ENCODE data around the gene HSD11B2. TPM values are rescaled to one million over a fixed set of nuclear protein-coding genes. Genes with fewer than 3 reads are reported as not detected.

Gene HSD11B2
- total RNA-seq, 1 donor from 2014 or later = 1.7 TPM

DNA sequence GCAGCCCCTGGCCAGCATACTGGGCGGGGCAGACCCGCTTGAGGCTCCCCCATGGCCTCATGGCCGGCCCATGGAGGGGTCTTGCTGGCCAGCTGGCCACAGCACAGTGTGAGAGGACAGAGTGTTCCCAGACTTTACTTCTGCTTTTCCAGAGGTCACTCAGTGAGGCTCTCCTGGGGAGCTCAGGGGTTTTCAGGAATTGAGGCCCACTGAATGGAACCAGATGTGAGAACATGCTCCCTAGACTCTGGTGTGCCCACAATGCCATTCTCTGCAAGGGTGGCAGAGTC is 28.9 kb downstream of the HSD11B2 start:
- no peak overlapping the region for H3K27ac Mint-ChIP-seq
- no peaks in the 10 kb centered on the region for H3K9me3 Mint-ChIP-seq
- H3K27me3 Mint-ChIP-seq (ENCODE audit: low read depth) = no peaks in the 10 kb centered on the region
- no peak for DNase-seq (ENCODE audit: low spot score)
- H3K36me3 Mint-ChIP-seq (ENCODE audit: low read depth) = no peaks in the 10 kb centered on the region
- intact Hi-C loops (cut with micrococcal nuclease) = no loop called here
- H3K4me1 Mint-ChIP-seq (ENCODE audit: low read depth) = no peaks in the 10 kb centered on the region
- H3K4me3 Mint-ChIP-seq (ENCODE audit: low read depth) = no peak overlapping the region

DNA sequence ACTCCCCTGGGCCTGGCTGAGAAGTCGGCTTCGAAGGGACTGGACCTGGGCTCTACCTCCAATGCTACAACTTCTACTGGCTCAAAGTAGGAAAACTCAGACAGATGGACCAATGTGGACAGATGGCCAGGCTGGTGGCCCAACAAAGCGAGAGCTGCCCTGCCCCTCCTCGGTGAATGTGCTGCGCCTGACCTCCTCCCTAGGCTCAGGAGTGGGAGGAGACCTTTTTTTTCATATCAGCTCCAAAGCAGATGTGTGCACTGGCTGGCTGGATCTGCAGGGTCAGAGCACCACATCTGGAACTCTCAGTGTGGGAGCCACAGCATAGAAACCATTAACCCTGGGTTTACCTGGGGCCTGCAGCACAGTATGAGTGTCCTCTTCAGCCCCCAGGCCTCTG is 29.2 kb downstream of the HSD11B2 start:
- Mint-ChIP-seq H3K4me3 (ENCODE audit: low read depth) (no peak overlapping the region), H3K27ac (no peak overlapping the region), H3K9me3 (no peaks in the 10 kb centered on the region), H3K4me1 (ENCODE audit: low read depth) (no peaks in the 10 kb centered on the region), H3K36me3 (ENCODE audit: low read depth) (no peaks in the 10 kb centered on the region), H3K27me3 (ENCODE audit: low read depth) (no peaks in the 10 kb centered on the region)
- intact Hi-C loops (cut with micrococcal nuclease) = no loop called here
- DNase-seq (ENCODE audit: low spot score) = no peak

DNA sequence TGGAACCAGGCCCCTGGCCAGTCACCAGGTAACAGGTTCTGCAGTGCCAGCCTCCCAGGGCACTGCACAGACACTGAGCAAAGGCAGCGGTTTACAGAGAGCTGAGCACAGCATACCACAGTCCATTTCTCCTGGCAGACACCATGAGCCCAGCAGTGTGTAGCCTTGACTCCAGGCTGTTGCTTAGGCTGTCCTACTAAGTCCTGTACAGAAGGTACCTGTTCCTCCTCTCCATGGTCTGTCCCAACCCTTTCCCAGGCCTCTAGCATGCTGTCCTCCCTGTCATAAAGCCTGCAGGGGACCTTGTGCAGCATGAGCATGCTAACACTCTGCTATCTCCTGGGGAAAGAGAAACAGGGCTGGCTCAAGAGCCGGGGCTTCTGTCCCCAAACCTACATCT is 30.0 kb downstream of the HSD11B2 start:
- Mint-ChIP-seq H3K9me3 (no peaks in the 10 kb centered on the region), H3K4me3 (ENCODE audit: low read depth) (no peak overlapping the region), H3K4me1 (ENCODE audit: low read depth) (peaks cover 4% of the 10 kb centered on the region), H3K36me3 (ENCODE audit: low read depth) (no peaks in the 10 kb centered on the region), H3K27me3 (ENCODE audit: low read depth) (no peaks in the 10 kb centered on the region), H3K27ac (no peak overlapping the region)
- intact Hi-C loops (cut with micrococcal nuclease) = no loop called here
- DNase-seq (ENCODE audit: low spot score) = no peak

DNA sequence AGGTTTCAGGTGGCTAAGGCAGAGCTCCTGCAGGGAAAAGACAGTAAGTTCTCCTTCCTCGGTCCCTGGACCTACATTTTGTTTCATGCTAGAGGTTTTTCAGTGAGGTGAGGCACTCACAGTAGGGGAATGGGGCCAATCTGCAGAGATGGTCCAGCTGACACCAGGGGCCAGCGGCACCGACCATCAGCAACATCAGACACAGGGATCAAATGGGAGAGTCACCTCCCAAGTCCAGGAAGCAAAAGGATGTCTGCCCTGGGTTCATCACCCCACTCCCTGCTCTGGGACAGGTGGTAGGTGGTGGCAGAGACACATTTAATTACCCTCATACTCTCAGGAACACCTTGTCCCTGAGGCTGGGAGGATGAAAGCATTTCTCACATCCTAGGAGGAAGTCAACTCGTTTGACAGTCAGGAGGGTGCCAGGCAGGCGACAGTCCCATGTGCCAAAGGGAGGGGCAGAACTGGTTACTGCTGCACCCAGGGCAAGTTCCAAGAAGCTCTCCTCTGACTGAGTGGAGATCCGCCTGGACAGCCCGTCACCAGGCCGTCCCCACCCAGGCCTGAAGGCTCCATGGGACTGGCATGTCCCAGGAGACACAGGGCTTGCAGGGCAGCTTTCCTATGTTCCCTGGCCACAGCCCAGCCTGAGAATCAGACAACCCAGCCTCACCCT is 30.8 kb downstream of the HSD11B2 start:
- Mint-ChIP-seq H3K27ac (no peak overlapping the region), H3K9me3 (no peaks in the 10 kb centered on the region), H3K27me3 (ENCODE audit: low read depth) (no peaks in the 10 kb centered on the region), H3K36me3 (ENCODE audit: low read depth) (no peaks in the 10 kb centered on the region), H3K4me3 (ENCODE audit: low read depth) (no peak overlapping the region), H3K4me1 (ENCODE audit: low read depth) (peaks cover 4% of the 10 kb centered on the region)
- intact Hi-C loops (cut with micrococcal nuclease) = no loop called here
- DNase-seq (ENCODE audit: low spot score) = no peak

DNA sequence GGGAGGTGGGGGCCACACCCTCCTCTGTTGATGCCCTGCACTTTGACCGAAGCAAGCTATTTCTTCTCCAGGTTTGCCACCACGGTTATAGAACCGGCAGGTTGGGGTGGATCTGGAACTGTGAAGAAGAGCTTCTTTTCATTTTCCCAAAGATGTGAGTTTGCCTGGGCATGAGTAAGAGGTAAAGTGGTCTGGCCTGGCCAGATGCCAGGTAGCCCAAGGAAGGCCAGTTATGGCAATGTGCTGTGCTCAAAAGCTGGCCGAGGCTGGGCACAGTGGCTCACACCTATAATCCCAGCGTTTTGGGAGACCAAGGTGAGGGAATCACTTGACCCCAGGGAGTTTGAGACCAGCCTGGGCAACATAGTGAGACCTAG is 31.3 kb downstream of the HSD11B2 start:
- H3K36me3 Mint-ChIP-seq (ENCODE audit: low read depth) = no peaks in the 10 kb centered on the region
- no peak overlapping the region for H3K4me3 Mint-ChIP-seq (ENCODE audit: low read depth)
- no peaks in the 10 kb centered on the region for H3K27me3 Mint-ChIP-seq (ENCODE audit: low read depth)
- peaks cover 4% of the 10 kb centered on the region for H3K4me1 Mint-ChIP-seq (ENCODE audit: low read depth)
- intact Hi-C loops (cut with micrococcal nuclease) = no loop called here
- DNase-seq (ENCODE audit: low spot score) = no peak
- no peaks in the 10 kb centered on the region for H3K9me3 Mint-ChIP-seq
- no peak overlapping the region for H3K27ac Mint-ChIP-seq

DNA sequence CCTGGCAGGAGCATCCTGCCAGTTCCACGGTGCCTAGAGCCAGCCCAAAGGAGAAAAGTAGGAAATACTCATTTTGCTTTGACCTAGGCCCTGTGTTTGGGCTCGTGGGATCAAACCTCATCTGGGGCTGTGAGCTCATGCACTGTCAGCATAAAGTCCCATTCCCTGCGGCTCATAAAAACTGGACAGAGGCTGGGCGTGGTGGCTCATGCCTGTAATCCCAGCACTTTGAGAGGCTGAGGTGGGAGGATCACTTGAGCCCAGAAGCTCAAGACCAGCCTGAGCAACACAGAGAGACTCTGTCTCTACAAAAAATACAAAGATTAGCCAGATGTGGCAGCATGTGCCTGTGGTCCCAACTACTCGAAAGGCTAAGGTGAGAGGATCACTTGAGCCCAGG is 32.1 kb downstream of the HSD11B2 start:
- peaks cover 4% of the 10 kb centered on the region for H3K4me1 Mint-ChIP-seq (ENCODE audit: low read depth)
- no peaks in the 10 kb centered on the region for H3K27me3 Mint-ChIP-seq (ENCODE audit: low read depth)
- no peak for DNase-seq (ENCODE audit: low spot score)
- H3K9me3 Mint-ChIP-seq = no peaks in the 10 kb centered on the region
- H3K27ac Mint-ChIP-seq = no peak overlapping the region
- H3K4me3 Mint-ChIP-seq (ENCODE audit: low read depth) = no peak overlapping the region
- intact Hi-C loops (cut with micrococcal nuclease) = no loop called here
- no peaks in the 10 kb centered on the region for H3K36me3 Mint-ChIP-seq (ENCODE audit: low read depth)

DNA sequence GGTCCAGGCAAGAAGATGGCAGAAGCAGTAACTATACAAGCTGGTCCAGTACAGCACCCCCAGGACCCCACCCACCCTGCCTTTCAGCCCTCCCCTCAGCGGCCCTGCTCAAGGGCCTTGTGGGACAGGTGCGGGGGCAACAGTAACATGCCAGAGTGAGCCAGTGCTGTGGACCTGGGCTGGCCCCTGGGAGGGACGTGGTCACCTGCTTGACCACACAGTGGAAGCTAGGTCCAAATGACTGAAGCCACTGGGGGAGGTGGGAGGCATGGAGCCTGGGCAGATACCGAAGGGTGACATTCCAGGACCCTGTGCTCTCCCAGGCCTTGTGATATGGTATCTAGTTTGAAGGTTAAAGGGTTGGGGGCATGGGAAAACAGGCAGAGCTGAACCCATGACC is 32.8 kb downstream of the HSD11B2 start:
- H3K4me1 Mint-ChIP-seq (ENCODE audit: low read depth) = peaks cover 4% of the 10 kb centered on the region
- H3K36me3 Mint-ChIP-seq (ENCODE audit: low read depth) = no peaks in the 10 kb centered on the region
- no peaks in the 10 kb centered on the region for H3K9me3 Mint-ChIP-seq
- no peak overlapping the region for H3K27ac Mint-ChIP-seq
- no peak for DNase-seq (ENCODE audit: low spot score)
- H3K4me3 Mint-ChIP-seq (ENCODE audit: low read depth) = no peak overlapping the region
- intact Hi-C loops (cut with micrococcal nuclease) = no loop called here
- H3K27me3 Mint-ChIP-seq (ENCODE audit: low read depth) = no peaks in the 10 kb centered on the region

DNA sequence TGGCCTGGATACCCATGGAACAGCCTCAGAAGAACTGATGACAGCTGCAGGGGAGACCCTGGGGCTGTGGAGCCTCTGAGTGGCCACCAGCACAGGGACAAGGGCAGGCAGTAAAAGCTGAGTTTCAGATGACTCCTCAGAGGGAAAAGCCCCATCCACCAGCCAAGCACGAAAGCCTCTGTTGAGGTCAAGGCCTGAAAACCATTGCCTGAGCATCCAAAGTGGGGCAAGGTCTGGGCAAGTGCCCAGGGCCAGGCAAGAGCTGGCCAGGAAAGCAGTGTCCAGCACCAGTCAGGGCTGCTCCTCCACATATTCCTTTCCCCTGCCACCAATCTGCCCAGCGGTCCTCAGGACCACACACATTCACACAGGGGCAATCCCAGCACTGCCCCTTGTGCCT is 33.6 kb downstream of the HSD11B2 start:
- Mint-ChIP-seq H3K27me3 (ENCODE audit: low read depth) (no peaks in the 10 kb centered on the region), H3K4me3 (ENCODE audit: low read depth) (no peak overlapping the region), H3K36me3 (ENCODE audit: low read depth) (no peaks in the 10 kb centered on the region), H3K27ac (no peak overlapping the region), H3K4me1 (ENCODE audit: low read depth) (peaks cover 4% of the 10 kb centered on the region), H3K9me3 (no peaks in the 10 kb centered on the region)
- DNase-seq (ENCODE audit: low spot score) = no peak
- intact Hi-C loops (cut with micrococcal nuclease) = no loop called here

DNA sequence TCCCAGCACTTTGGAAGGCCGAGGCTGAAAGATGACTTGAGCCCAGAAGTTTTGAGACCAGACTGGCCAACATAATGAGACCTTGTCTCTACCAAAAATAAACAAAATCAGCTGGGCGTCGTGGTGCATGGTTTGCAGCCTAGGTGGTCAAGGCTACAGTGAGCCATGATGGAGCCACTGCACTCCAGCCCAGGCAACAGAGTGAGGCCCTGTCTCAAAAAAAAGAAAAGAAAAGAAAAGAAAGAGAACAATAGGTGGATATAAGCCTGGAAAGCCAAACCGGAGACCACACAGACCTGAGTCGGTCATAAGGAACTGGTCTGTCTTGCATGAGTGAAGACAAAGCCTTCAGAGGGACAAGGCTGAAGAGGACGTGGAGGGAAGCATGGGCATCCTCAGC is 35.7 kb downstream of the HSD11B2 start:
- H3K27me3 Mint-ChIP-seq (ENCODE audit: low read depth) = no peaks in the 10 kb centered on the region
- peaks cover 4% of the 10 kb centered on the region for H3K4me1 Mint-ChIP-seq (ENCODE audit: low read depth)
- H3K27ac Mint-ChIP-seq = no peak overlapping the region
- intact Hi-C loops (cut with micrococcal nuclease) = no loop called here
- no peaks in the 10 kb centered on the region for H3K36me3 Mint-ChIP-seq (ENCODE audit: low read depth)
- DNase-seq (ENCODE audit: low spot score) = no peak
- no peaks in the 10 kb centered on the region for H3K9me3 Mint-ChIP-seq
- H3K4me3 Mint-ChIP-seq (ENCODE audit: low read depth) = no peak overlapping the region

DNA sequence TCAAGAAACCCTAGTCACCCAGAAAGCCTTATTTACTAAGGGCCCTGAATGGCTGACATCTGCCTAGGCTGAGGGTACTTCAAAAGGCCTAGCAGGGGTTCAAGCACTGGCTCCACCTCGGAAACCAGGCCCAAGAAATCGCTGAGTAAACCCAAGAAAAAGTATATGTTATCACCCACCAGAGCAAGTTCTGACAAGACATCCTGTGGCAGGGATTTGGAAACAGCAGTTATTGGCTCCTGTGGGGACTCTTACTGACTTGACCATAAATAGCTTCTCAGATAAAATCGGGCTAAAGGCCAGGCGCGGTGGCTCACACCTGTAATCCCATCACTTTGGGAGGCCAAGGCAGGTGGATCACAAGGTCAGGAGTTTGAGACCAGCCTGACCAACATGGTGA is 37.8 kb downstream of the HSD11B2 start:
- Mint-ChIP-seq H3K27me3 (ENCODE audit: low read depth) (no peaks in the 10 kb centered on the region), H3K9me3 (no peaks in the 10 kb centered on the region), H3K27ac (no peak overlapping the region), H3K4me3 (ENCODE audit: low read depth) (no peak overlapping the region), H3K4me1 (ENCODE audit: low read depth) (peaks cover 4% of the 10 kb centered on the region), H3K36me3 (ENCODE audit: low read depth) (no peaks in the 10 kb centered on the region)
- intact Hi-C loops (cut with micrococcal nuclease) = no loop called here
- DNase-seq (ENCODE audit: low spot score) = no peak

DNA sequence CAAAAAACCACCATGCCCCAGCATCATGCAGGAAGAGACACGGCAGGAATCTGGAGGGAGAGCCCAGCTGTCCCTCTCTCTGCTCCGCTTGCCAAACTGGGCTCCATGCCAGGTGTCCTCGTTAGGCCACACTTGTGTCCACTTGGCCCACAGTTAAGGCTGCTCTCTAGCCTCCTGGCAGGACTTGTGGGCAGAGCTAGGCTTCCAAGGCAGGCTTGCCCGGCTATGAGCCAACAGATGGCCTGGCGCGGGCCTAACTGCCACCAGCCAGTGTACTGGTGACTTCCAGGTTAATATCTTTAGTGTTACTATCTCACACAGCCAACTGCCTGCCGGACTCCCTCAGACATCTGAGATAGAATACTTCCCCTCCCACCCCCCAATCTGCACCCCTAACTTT is 39.4 kb downstream of the HSD11B2 start:
- DNase-seq (ENCODE audit: low spot score) = no peak
- Mint-ChIP-seq H3K9me3 (no peaks in the 10 kb centered on the region), H3K36me3 (ENCODE audit: low read depth) (no peaks in the 10 kb centered on the region), H3K27me3 (ENCODE audit: low read depth) (no peaks in the 10 kb centered on the region), H3K4me3 (ENCODE audit: low read depth) (no peak overlapping the region), H3K27ac (no peak overlapping the region), H3K4me1 (ENCODE audit: low read depth) (peaks cover 4% of the 10 kb centered on the region)
- intact Hi-C loops (cut with micrococcal nuclease) = no loop called here

DNA sequence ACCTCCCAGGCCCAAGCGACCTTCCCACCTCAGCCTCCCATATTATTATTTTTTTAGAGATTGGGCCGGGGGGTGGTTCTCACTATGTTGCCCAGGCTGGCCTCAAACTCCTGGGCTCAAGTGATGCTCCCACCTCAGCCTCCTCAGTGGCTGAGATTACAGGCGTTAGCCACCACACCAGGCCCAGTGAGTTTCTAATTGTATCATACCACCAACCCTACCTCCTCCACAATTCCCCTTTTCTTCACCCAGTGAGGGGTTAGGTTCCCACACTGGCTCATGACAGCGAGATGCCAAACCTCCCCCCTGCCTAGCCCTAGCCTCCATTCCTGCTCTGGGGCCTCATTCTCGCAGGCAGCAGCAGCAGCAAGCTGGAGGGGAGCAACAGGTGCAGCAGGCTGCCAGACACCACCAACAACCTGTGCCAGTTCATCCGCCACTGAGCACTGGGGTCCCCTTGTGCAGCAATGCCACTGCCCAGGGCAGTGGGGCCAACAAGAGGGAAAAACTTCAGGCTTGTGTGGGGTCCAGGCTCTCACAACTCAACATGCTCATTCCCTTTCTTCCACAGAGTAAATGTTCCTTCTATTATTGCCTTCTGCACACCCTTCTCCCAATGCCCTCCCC is 41.0 kb downstream of the HSD11B2 start:
- Mint-ChIP-seq H3K4me1 (ENCODE audit: low read depth) (no peaks in the 10 kb centered on the region), H3K9me3 (no peaks in the 10 kb centered on the region), H3K4me3 (ENCODE audit: low read depth) (no peak overlapping the region), H3K27me3 (ENCODE audit: low read depth) (no peaks in the 10 kb centered on the region), H3K36me3 (ENCODE audit: low read depth) (no peaks in the 10 kb centered on the region), H3K27ac (no peak overlapping the region)
- intact Hi-C loops (cut with micrococcal nuclease) = no loop called here
- no peak for DNase-seq (ENCODE audit: low spot score)

DNA sequence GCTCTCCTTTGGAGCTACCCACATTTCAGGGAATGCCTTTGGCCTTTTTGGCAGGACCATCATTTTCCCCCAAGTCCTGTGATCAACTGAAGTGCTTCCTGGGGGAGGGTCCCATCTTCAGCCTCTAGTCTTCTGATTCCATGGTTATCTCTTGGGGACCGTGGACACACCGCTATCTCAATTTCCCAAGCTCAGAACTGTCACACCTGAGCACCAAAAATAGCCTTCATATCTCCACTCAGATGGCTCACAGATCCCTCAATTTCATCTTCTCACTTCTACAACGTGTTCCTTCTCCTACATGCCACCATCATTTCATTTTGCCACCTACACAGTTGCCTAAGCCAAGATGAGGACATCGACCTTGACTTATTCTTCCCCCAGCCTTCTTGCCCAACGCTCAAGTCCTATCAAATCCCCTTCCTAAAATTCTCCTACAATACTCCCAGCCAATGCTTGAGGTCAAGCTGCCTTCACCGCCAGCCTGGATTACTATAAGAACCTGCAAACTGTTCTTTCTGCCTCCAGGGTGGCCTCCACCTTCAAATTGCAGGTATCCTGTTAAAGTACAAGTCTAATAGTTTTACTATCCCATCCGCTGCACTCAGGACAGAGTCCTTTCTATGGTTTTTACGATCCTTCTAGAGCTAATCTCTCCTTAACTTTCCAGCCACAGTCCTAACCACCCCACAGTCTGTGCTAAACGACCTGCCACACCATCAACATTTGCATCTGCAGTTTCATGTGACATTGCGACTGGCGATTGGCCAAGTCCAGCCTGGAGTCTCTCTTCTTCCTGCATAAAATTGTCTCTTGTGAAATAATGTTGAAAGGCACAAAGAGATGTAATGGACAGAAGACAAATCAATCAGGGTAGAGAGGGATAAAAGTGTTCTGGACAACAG is 43.9 kb downstream of the HSD11B2 start:
- peaks cover 11% of the 10 kb centered on the region for H3K4me1 Mint-ChIP-seq (ENCODE audit: low read depth)
- intact Hi-C loops (cut with micrococcal nuclease) = no loop called here
- H3K9me3 Mint-ChIP-seq = no peaks in the 10 kb centered on the region
- H3K4me3 Mint-ChIP-seq (ENCODE audit: low read depth) = no peak overlapping the region
- no peaks in the 10 kb centered on the region for H3K27me3 Mint-ChIP-seq (ENCODE audit: low read depth)
- DNase-seq (ENCODE audit: low spot score) = no peak
- H3K36me3 Mint-ChIP-seq (ENCODE audit: low read depth) = no peaks in the 10 kb centered on the region
- no peak overlapping the region for H3K27ac Mint-ChIP-seq

All from activated T-helper 2 cell treated with anti-CD3 and anti-CD28 coated beads, Interferon-gamma antibody, Interleukin-2, Interleukin-4, amounts not matched to agents 10 μg/mL and 5 μg/mL and 100 μg/mL, durations not matched to agents 14 hours and 24 hours and 36 hours (primary cell).